ENCODE results near the gene CITED4.

DNA sequence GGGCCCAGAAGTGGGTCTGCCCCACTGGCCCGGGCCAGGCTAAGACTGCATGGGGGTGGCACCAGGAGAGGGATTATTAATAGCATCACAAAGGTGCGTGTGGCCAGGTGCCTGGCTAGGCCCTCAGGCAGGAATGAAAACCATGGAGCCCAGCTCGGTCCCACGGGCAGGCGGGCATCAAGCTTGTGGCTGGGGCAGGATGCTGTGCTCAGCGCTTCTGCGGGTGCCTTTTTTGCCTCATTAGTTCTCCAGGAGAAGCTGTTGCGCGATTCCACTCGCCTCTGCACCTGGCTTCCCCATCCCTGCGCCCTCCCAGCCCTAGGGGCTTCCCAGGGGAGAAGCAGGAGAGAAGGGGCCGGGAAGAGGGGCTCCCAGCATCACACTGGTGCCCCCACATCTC, 39.3 kb downstream of the CITED4 start:
- TF ChIP-seq, protein P1, sequence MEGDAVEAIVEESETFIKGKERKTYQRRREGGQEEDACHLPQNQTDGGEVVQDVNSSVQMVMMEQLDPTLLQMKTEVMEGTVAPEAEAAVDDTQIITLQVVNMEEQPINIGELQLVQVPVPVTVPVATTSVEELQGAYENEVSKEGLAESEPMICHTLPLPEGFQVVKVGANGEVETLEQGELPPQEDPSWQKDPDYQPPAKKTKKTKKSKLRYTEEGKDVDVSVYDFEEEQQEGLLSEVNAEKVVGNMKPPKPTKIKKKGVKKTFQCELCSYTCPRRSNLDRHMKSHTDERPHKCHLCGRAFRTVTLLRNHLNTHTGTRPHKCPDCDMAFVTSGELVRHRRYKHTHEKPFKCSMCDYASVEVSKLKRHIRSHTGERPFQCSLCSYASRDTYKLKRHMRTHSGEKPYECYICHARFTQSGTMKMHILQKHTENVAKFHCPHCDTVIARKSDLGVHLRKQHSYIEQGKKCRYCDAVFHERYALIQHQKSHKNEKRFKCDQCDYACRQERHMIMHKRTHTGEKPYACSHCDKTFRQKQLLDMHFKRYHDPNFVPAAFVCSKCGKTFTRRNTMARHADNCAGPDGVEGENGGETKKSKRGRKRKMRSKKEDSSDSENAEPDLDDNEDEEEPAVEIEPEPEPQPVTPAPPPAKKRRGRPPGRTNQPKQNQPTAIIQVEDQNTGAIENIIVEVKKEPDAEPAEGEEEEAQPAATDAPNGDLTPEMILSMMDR (IDR thresholded peaks at IDR 0.05), result no peak
- no peak for TF ChIP-seq POLR2A (IDR thresholded peaks at IDR 0.05)
- TF ChIP-seq POLR2AphosphoS5 (IDR thresholded peaks at IDR 0.05), result no peak
